GM23338 (cell line): ENCODE results near the gene MRNIP.

Experiments used
- CREB1 ChIP-seq: fragments of 250-450 bp; sonication (Bioruptor Pico); IDR thresholded peaks from 2 replicates; pipeline ENCODE4 v1.5.0; 2020; ENCODE audit warnings: low read depth, mild to moderate bottlenecking, moderate library complexity
- CTCF ChIP-seq, 2 experiments: fragments of 200-600 bp in 1 of 2; sonication (generic) in 1 of 2; conservative IDR thresholded peaks; 2 replicates each; pipeline versions ENCODE4 v1.5.1 to v1.6.1; 2016 to 2017; ENCODE audit warnings: antibody characterized with exemption in 2 of 2, low read depth in 2 of 2, mild to moderate bottlenecking in 2 of 2, moderate library complexity in 1 of 2
- ETS1 ChIP-seq: IDR thresholded peaks from 2 replicates; pipeline ENCODE4 v1.6.1; 2016; ENCODE audit warnings: antibody characterized with exemption
- EZH2 ChIP-seq: fragments of 200-600 bp; sonication (generic); IDR thresholded peaks from one replicate; pipeline ENCODE4 v1.8.0; 2017; ENCODE audit warnings: antibody characterized with exemption, mild to moderate bottlenecking, low read depth; ENCODE audit not compliant: unreplicated experiment
- EZH2phosphoT487 ChIP-seq: fragments of 200-600 bp; sonication (generic); IDR thresholded peaks from one replicate; pipeline ENCODE4 v1.8.1; 2018; ENCODE audit warnings: antibody characterized with exemption; ENCODE audit not compliant: unreplicated experiment
- JUNB ChIP-seq: IDR thresholded peaks from one replicate; pipeline ENCODE4 v1.6.1; 2016; ENCODE audit warnings: antibody characterized with exemption; ENCODE audit not compliant: unreplicated experiment
- POLR2AphosphoS5 ChIP-seq: IDR thresholded peaks from 2 replicates; pipeline ENCODE4 v1.6.1; 2016; ENCODE audit warnings: antibody characterized with exemption, low read depth
- REST ChIP-seq: IDR thresholded peaks from one replicate; pipeline ENCODE4 v1.6.1; 2018; ENCODE audit warnings: antibody characterized with exemption; ENCODE audit not compliant: unreplicated experiment
- STAT1 ChIP-seq: IDR thresholded peaks from one replicate; pipeline ENCODE4 v1.6.1; 2016; ENCODE audit warnings: antibody characterized with exemption; ENCODE audit not compliant: unreplicated experiment

GRCh38 chr5:179833709-179834070 is 24.9 kb downstream of the MRNIP start:
- TF ChIP-seq CTCF (conservative IDR thresholded peaks at IDR 0.05; ENCODE audit: low read depth in 2 of 2) = no peak
- no peak for TF ChIP-seq EZH2
- no peak for TF ChIP-seq POLR2AphosphoS5
- no peak for TF ChIP-seq EZH2phosphoT487
- TF ChIP-seq JUNB = no peak
- TF ChIP-seq REST = no peak
- TF ChIP-seq CREB1 (CRISPR knock-in tag) = no peak
- no peak for TF ChIP-seq STAT1
- no peak for TF ChIP-seq ETS1
